GM21576 (cell line): Measurements from ENCODE around the gene GTF3C1.
"Not testable (repeated sequence)": the region's sequence is repeated elsewhere in the genome, so short reads cannot be mapped to it uniquely, and the experiment has no call there.

Source experiments
- ATAC-seq: cut with Tn5 transposase; IDR thresholded peaks from one replicate; pipeline ENCODE4 v1.9.1; 2021; ENCODE audit warnings: mild to moderate bottlenecking, moderate library complexity; ENCODE audit not compliant: unreplicated experiment

Gene GTF3C1

GRCh38 chr16:27549746-27550581, at the start of gene GTF3C1, which contains the start of gene KATNIP:
TSS of gene GTF3C1 (minus strand) at chr16:27549913. CDS start at chr16:27549890, 23 bp downstream.
TSS of gene KATNIP (plus strand) at chr16:27550144. CDS start at chr16:27550171, 27 bp downstream.
- ATAC-seq: peak; percentile 96

GRCh38 chr16:27598931-27599565, 49.3 kb upstream of the GTF3C1 start:
- ATAC-seq: no peak

GRCh38 chr16:27598220-27598619, 48.5 kb upstream of the GTF3C1 start:
- ATAC-seq: no peak

- ATAC-seq: no peak
Observed at GRCh38 chr16:27597361-27597760, 47.6 kb upstream of the GTF3C1 start.

- no peak for ATAC-seq
Observed at GRCh38 chr16:27596411-27596810, 46.7 kb upstream of the GTF3C1 start.

GRCh38 chr16:27595993-27596392, 46.3 kb upstream of the GTF3C1 start:
- ATAC-seq: no peak

- ATAC-seq: no peak
Observed at GRCh38 chr16:27595475-27595874, 45.8 kb upstream of the GTF3C1 start.

- ATAC-seq: no peak
Observed at GRCh38 chr16:27591837-27592236, 42.1 kb upstream of the GTF3C1 start.

GRCh38 chr16:27588057-27588456, 38.3 kb upstream of the GTF3C1 start:
- ATAC-seq: no peak

- no peak for ATAC-seq
Observed at GRCh38 chr16:27586711-27587110, 37.0 kb upstream of the GTF3C1 start.

- ATAC-seq: no peak
Observed at GRCh38 chr16:27585200-27585599, 35.5 kb upstream of the GTF3C1 start.

- ATAC-seq: no peak
Observed at GRCh38 chr16:27583634-27584033, 33.9 kb upstream of the GTF3C1 start.

GRCh38 chr16:27582883-27583282, 33.2 kb upstream of the GTF3C1 start:
- ATAC-seq: no peak

- no peak for ATAC-seq
Observed at GRCh38 chr16:27579087-27579980, 29.6 kb upstream of the GTF3C1 start.

- ATAC-seq: no peak
Observed at GRCh38 chr16:27576729-27577128, 27.0 kb upstream of the GTF3C1 start.

- ATAC-seq: no peak
Observed at GRCh38 chr16:27572711-27573110, 23.0 kb upstream of the GTF3C1 start.

GRCh38 chr16:27571433-27572326, 22.0 kb upstream of the GTF3C1 start:
- no peak for ATAC-seq

- not testable (repeated sequence) for ATAC-seq
Observed at GRCh38 chr16:27570986-27571385, 21.3 kb upstream of the GTF3C1 start.

- ATAC-seq: no peak
Observed at GRCh38 chr16:27568077-27568476, 18.4 kb upstream of the GTF3C1 start.

GRCh38 chr16:27566417-27566816, 16.7 kb upstream of the GTF3C1 start:
- ATAC-seq: no peak
